Prostate gland (tissue), 2 donors: Measurements from ENCODE around the gene HOXC5.

Experiments used
- CTCF ChIP-seq, 4 experiments: fragments of 200-600 bp in 2 of 4; fragments of 450-650 bp in 2 of 4; sonication (generic) in 2 of 4; IDR thresholded peaks; 1 replicate in 3 of 4; 2 replicates in 1 of 4; pipeline ENCODE4 v1.5.1; 2016 to 2019; ENCODE audit warnings: antibody characterized with exemption in 4 of 4, mild to moderate bottlenecking in 2 of 4, moderate library complexity in 2 of 4
- POLR2A ChIP-seq: fragments of 450-650 bp; IDR thresholded peaks from one replicate; pipeline ENCODE4 v1.6.1; 2016; ENCODE audit warnings: antibody characterized with exemption, mild to moderate bottlenecking
- POLR2AphosphoS5 ChIP-seq: sonication (generic); formaldehyde crosslinking; IDR thresholded peaks from one replicate; pipeline ENCODE4 v1.6.1; 2017; ENCODE audit warnings: antibody characterized with exemption

- TF ChIP-seq CTCF (IDR thresholded peaks at IDR 0.05) (no peak), POLR2A (no peak), POLR2AphosphoS5 (no peak)
Measured at GRCh38 chr12:54045401-54045800, 12.6 kb downstream of the HOXC5 start.
